PC-9 (cell line): ENCODE data around the gene FAXC. TPM values are rescaled to one million over a fixed set of nuclear protein-coding genes. Genes with fewer than 3 reads are reported as not detected.

ENCODE experiments used
- BruUV-seq: library from RNA; stranded (reverse); fragments of 400-500 nt; replicated peaks from 2 replicates; lab custom pipeline; 2021; lab: Mats Ljungman, UMichigan
- CTCF ChIA-PET: fragments of 300-600 bp; sonication (Branson Sonifier 250); formaldehyde crosslinking; loops from one replicate; lab custom pipeline; 2022; ENCODE audit warnings: antibody characterized with exemption; lab: Charles Lee
- POLR2A ChIA-PET: fragments of 300-600 bp; sonication (Branson Sonifier 250); formaldehyde crosslinking; loops from one replicate; lab custom pipeline; 2022; ENCODE audit warnings: antibody characterized with exemption; ENCODE audit not compliant: unreplicated experiment; lab: Charles Lee
- DNase-seq, 2 experiments: peaks; one replicate each; pipeline versions ENCODE4 v3.0.0 to v3.0.0-alpha.2; 2015 to 2022; ENCODE audit warnings: mixed read lengths in 1 of 2
- H2AFZ ChIP-seq: fragments of 200-600 bp; sonication (generic); 2 replicates; pipeline ENCODE4 v1.8.1; 2017; ENCODE audit warnings: antibody characterized with exemption
- H3F3A ChIP-seq: fragments of 200-600 bp; sonication (generic); 2 replicates; pipeline ENCODE4 v1.8.1; 2017; ENCODE audit warnings: antibody characterized with exemption, mild to moderate bottlenecking, low read depth; ENCODE audit not compliant: insufficient read depth
- H3K27ac ChIP-seq: fragments of 200-600 bp; sonication (generic); 2 replicates; pipeline ENCODE4 v1.6.1; 2016; ENCODE audit warnings: mixed run types
- H3K27me3 ChIP-seq: fragments of 200-600 bp; sonication (generic); 2 replicates; pipeline ENCODE4 v1.6.1; 2016; ENCODE audit warnings: low read depth, mixed run types; ENCODE audit not compliant: insufficient read depth
- H3K36me3 ChIP-seq: fragments of 200-600 bp; sonication (generic); 2 replicates; pipeline ENCODE4 v1.6.1; 2016; ENCODE audit warnings: low read depth, mixed run types
- H3K4me1 ChIP-seq: fragments of 200-600 bp; sonication (generic); replicated peaks from 2 replicates; pipeline ENCODE4 v1.6.1; 2016; ENCODE audit warnings: mixed run types; ENCODE audit not compliant: insufficient read depth
- H3K4me2 ChIP-seq: fragments of 200-600 bp; sonication (generic); 2 replicates; pipeline ENCODE4 v1.6.1; 2017; ENCODE audit warnings: mixed run types
- H3K4me3 ChIP-seq: fragments of 200-600 bp; sonication (generic); 2 replicates; pipeline ENCODE4 v1.6.1; 2016; ENCODE audit warnings: mixed run types
- H3K79me2 ChIP-seq: fragments of 200-600 bp; sonication (generic); 2 replicates; pipeline ENCODE4 v1.6.1; 2017; ENCODE audit warnings: low read depth, mixed run types
- H3K9me2 ChIP-seq: fragments of 200-600 bp; sonication (generic); 2 replicates; pipeline ENCODE4 v1.8.1; 2017; ENCODE audit warnings: mild to moderate bottlenecking; ENCODE audit not compliant: insufficient read depth
- H3K9me3 ChIP-seq: fragments of 200-600 bp; sonication (generic); 2 replicates; pipeline ENCODE4 v1.8.1; 2016; ENCODE audit warnings: low read depth; ENCODE audit not compliant: insufficient read depth
- H4K20me1 ChIP-seq: fragments of 200-600 bp; sonication (generic); 2 replicates; pipeline ENCODE4 v1.8.1; 2017; ENCODE audit not compliant: insufficient read depth
- CTCF ChIP-seq: fragments of 200-600 bp; sonication (generic); conservative IDR thresholded peaks from 2 replicates; pipeline ENCODE4 v1.6.1; 2017; ENCODE audit warnings: mixed run types, antibody characterized with exemption, mild to moderate bottlenecking, moderate library complexity
- EZH2 ChIP-seq: fragments of 200-600 bp; sonication (generic); IDR thresholded peaks from 2 replicates; pipeline ENCODE4 v1.8.0; 2017; ENCODE audit warnings: antibody characterized with exemption, low read depth
- intact Hi-C: fragments of 100-400 bp; cut with micrococcal nuclease; formaldehyde crosslinking; loops from one replicate; pipeline ENCODE4 v1.10.0; 2022; ENCODE audit not compliant: unreplicated experiment
- total RNA-seq: library from RNA; stranded (reverse); gene quantifications from 2 replicates; pipeline ENCODE4 v1.2.3, GENCODE V29; 2021

Gene FAXC
- total RNA-seq, 1 experiment from 2014 or later = 3.3 TPM

DNA sequence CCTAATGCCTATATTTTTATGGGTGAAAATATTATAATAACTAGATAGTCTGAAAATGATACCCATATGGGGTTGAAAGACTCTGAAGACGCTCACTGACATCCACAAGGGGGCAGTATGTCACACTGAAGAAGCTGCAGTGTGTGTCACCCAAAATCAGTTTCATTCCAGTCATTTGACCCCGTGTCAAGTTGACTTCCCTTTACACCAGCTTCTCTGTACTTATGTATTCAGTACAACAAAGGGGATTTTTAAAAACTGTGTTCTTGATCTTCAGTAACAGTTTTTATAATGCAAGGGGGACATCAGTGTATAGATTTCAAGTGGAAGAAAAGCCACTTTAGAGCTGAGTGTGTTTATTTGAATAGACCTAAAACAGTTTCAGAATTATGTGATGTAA, 19.3 kb downstream of the FAXC start:
- no TSS peak for BruUV-seq
- TF ChIP-seq CTCF (peak; percentile 89), EZH2 (no peak)
- no peaks in the 10 kb centered on the region; the same call in 1 of the 2 replicates for H3F3A ChIP-seq
- no peaks in the 10 kb centered on the region for H4K20me1 ChIP-seq
- no peak overlapping the region for H3K4me2 ChIP-seq
- ChIA-PET POLR2A (no interaction called here), CTCF (interaction anchor here (0.8 to 1.0 kb wide), 3 partner anchors 20 to 95 kb away, joined by 3 to 9 read pairs (median 7); partner anchors contain the start of genes COQ3, FAXC and PNISR)
- H3K36me3 ChIP-seq = no peaks in the 10 kb centered on the region
- H3K4me1 ChIP-seq = no peaks in the 10 kb centered on the region
- no peak overlapping the region for H3K27ac ChIP-seq
- H3K4me3 ChIP-seq = no peak overlapping the region
- H3K79me2 ChIP-seq = no peaks in the 10 kb centered on the region
- no peak overlapping the region for H2AFZ ChIP-seq
- no peaks in the 10 kb centered on the region for H3K9me2 ChIP-seq
- DNase-seq = peak; percentile 31 to 59
- intact Hi-C loops = loop anchor here (5.0 to 10.0 kb wide), 3 partner anchors 235 to 492 kb away; partner anchors contain the start of gene CCNC
- no peaks in the 10 kb centered on the region for H3K9me3 ChIP-seq
- no peaks in the 10 kb centered on the region for H3K27me3 ChIP-seq

DNA sequence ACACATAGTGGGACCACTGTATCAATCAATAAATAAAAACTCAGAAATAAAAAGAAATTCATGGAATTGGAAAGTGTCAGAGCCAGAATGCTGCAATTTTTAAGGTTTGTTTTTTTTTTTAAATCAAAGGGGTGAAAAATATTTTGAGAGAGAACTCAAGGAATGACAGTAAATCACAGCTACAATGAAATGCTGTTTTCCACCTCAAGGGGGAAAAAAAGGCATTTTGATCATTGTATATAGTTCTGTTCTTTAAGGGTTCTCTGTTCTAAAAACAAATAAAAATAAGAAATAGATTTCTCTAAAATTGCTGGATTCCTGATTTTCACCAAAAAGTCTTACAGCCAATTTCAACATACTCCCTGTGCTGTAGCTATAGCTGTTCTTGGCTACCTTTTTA, 24.5 kb downstream of the FAXC start:
- Histone ChIP-seq H3F3A (no peaks in the 10 kb centered on the region), H3K79me2 (no peaks in the 10 kb centered on the region), H3K4me1 (no peaks in the 10 kb centered on the region), H3K9me2 (no peaks in the 10 kb centered on the region), H4K20me1 (no peaks in the 10 kb centered on the region), H3K4me3 (no peak overlapping the region), H3K9me3 (no peaks in the 10 kb centered on the region), H3K4me2 (no peak overlapping the region), H3K27ac (no peak overlapping the region), H3K36me3 (no peaks in the 10 kb centered on the region), H3K27me3 (no peaks in the 10 kb centered on the region), H2AFZ (no peak overlapping the region)
- intact Hi-C loops = no loop called here
- DNase-seq = no peak
- no TSS peak for BruUV-seq
- ChIA-PET POLR2A (no interaction called here), CTCF (no interaction called here)
- no peak for TF ChIP-seq EZH2
- TF ChIP-seq CTCF = no peak

- H4K20me1 ChIP-seq = no peaks in the 10 kb centered on the region
- POLR2A ChIA-PET = no interaction called here
- no peaks in the 10 kb centered on the region for H3K9me3 ChIP-seq
- H3K36me3 ChIP-seq = no peaks in the 10 kb centered on the region
- no peak for DNase-seq
- H3K27me3 ChIP-seq = no peaks in the 10 kb centered on the region
- intact Hi-C loops = no loop called here
- BruUV-seq = no TSS peak
- H3K4me3 ChIP-seq = no peak overlapping the region
- H3K27ac ChIP-seq = no peak overlapping the region
- no peak for TF ChIP-seq EZH2
- no peak for TF ChIP-seq CTCF
- H3K4me1 ChIP-seq = no peaks in the 10 kb centered on the region
- H3F3A ChIP-seq = no peaks in the 10 kb centered on the region
- H3K4me2 ChIP-seq = no peak overlapping the region
- H3K79me2 ChIP-seq = no peaks in the 10 kb centered on the region
- H3K9me2 ChIP-seq = no peaks in the 10 kb centered on the region
- no peak overlapping the region for H2AFZ ChIP-seq
- CTCF ChIA-PET = no interaction called here
Measured at GRCh38 chr6:99318566-99318965, 30.9 kb downstream of the FAXC start.
